ENCODE results near the gene R3HDM1.
"Not testable (repeated sequence)": the region's sequence is repeated elsewhere in the genome, so short reads cannot be mapped to it uniquely, and the experiment has no call there.

Gene R3HDM1

DNA sequence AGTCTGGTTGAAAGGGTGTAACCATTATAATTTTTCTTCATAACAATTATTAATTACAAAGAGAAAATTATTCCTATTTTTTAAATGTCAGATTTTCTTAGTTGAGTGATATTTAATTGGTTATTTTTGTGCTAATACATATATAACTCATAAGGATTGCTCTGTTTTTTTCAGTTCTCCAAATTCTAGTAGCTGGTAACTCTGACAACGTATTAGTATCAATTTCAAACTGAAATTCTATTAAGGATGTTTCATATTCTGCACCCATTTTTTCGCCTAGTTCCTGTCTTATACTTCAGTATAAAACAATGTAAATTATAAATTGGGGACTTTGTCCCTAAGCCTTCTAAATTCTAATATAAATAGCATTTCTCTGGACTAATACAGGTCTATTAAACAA lies 81.0 kb downstream of the R3HDM1 start:
- H3K36me3 ChIP-seq (ENCODE audit: control insufficient read depth, insufficient read depth, low read length) = 0 out of 2 replicates have a peak, but pooled peaks cover 6% of the 10 kb centered on the region
- H3K4me3 ChIP-seq (ENCODE audit: low read depth, low read length) = no peak overlapping the region
- no peaks in the 10 kb centered on the region for H3K4me1 ChIP-seq (ENCODE audit: control insufficient read depth, insufficient read depth, low read length)
- H3K27me3 ChIP-seq (ENCODE audit: control insufficient read depth, insufficient read depth, low read length) = no peaks in the 10 kb centered on the region
- H3K9me3 ChIP-seq (ENCODE audit: control insufficient read depth, insufficient read depth, low read length) = no peaks in the 10 kb centered on the region
- H3K9ac ChIP-seq (ENCODE audit: low read depth, low read length) = no peak overlapping the region
- H3K27ac ChIP-seq (ENCODE audit: low read depth, low read length) = no peak overlapping the region

DNA sequence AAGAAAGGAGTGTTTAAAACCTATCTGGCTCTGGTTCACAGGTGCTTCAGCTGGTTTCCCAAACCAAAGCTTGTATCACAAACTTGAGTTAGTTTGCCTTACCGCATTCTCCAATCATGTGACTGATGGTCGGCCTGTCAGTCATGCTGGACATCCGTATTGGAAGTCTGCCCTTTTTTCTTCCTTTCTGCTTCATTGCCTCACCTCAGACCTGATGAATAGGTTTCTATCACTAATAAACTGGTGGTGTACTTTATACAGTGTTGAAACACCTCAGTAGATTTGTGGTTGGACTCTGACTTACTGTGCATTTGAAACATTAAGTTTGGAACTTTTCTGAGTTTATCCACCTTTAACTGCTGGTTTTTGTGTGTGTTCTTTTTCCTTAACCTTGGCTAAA lies 84.1 kb downstream of the R3HDM1 start:
- H3K4me3 ChIP-seq (ENCODE audit: low read depth, low read length) = no peak overlapping the region
- no peaks in the 10 kb centered on the region for H3K36me3 ChIP-seq (ENCODE audit: control insufficient read depth, insufficient read depth, low read length)
- H3K27me3 ChIP-seq (ENCODE audit: control insufficient read depth, insufficient read depth, low read length) = no peaks in the 10 kb centered on the region
- no peak overlapping the region for H3K27ac ChIP-seq (ENCODE audit: low read depth, low read length)
- no peak overlapping the region for H3K9ac ChIP-seq (ENCODE audit: low read depth, low read length)
- no peaks in the 10 kb centered on the region for H3K4me1 ChIP-seq (ENCODE audit: control insufficient read depth, insufficient read depth, low read length)
- no peaks in the 10 kb centered on the region for H3K9me3 ChIP-seq (ENCODE audit: control insufficient read depth, insufficient read depth, low read length)

DNA sequence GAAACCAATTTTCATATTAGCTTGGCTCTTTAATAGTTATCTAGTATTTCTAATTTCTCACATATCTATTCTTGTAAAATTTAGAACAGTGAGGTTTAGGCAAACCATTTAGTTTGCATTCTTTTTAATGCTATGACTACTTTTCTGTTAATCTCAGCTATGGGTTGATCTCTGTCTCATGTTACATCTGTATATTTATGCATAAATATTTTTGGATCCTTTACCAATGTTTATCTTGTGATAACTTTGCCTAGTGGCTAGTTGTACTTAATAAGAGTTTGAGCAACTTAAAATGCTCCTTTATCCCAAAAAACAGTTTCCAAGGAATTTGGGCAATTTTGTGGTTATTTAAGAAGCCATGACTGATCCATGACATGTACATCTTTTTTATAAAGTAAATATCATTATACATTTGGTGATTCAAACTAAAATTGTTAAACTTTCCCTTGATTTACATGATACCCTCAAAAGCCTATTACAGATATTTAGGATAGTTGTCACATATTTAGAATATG lies 86.3 kb downstream of the R3HDM1 start:
- Histone ChIP-seq H3K36me3 (ENCODE audit: control insufficient read depth, insufficient read depth, low read length) (peaks cover 18% of the 10 kb centered on the region), H3K4me3 (ENCODE audit: low read depth, low read length) (no peak overlapping the region), H3K27me3 (ENCODE audit: control insufficient read depth, insufficient read depth, low read length) (no peaks in the 10 kb centered on the region), H3K9me3 (ENCODE audit: control insufficient read depth, insufficient read depth, low read length) (no peaks in the 10 kb centered on the region), H3K4me1 (ENCODE audit: control insufficient read depth, insufficient read depth, low read length) (no peaks in the 10 kb centered on the region), H3K27ac (ENCODE audit: low read depth, low read length) (no peak overlapping the region), H3K9ac (ENCODE audit: low read depth, low read length) (no peak overlapping the region)

DNA sequence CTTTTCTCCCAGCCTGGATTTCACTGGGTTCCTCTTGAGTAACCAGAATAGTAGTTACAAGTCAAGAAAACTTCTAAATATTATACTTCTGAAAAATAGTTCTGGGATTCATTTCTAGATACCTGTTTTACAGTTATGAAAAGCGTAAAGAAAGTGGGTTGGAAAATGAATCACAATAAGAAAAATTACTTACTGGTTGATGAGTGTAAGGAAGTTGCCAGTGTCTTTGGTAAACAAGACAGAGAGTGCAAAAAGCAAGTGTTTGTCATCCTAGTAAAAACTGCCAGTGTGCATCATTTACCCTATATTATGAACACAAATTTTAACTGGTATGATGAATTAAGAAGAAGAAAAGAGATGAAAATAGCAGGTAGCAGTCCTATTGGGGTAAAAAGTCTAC lies 88.9 kb downstream of the R3HDM1 start:
- Histone ChIP-seq H3K9ac (ENCODE audit: low read depth, low read length) (no peak overlapping the region), H3K4me3 (ENCODE audit: low read depth, low read length) (no peak overlapping the region), H3K9me3 (ENCODE audit: control insufficient read depth, insufficient read depth, low read length) (no peaks in the 10 kb centered on the region), H3K27me3 (ENCODE audit: control insufficient read depth, insufficient read depth, low read length) (no peaks in the 10 kb centered on the region), H3K36me3 (ENCODE audit: control insufficient read depth, insufficient read depth, low read length) (peaks cover 28% of the 10 kb centered on the region), H3K4me1 (ENCODE audit: control insufficient read depth, insufficient read depth, low read length) (no peaks in the 10 kb centered on the region), H3K27ac (ENCODE audit: low read depth, low read length) (no peak overlapping the region)

DNA sequence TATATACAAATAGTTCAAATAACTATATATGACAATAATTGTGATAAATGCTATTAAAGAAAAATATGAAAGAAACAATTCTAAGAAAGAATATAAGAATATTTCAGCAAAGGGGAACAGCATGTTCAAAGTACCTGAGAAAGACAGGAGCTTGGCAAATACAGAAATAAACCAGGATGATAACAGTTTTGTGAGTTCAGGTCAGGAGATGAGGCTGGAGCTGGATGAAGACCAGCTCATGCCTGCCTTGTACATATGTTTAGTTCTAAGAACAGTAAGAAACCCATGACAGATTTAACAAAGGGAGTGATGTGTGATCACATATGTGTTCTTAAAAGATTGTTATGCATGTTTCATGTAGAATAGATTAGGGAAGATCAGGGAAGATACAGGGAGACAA lies 98.2 kb downstream of the R3HDM1 start:
- peaks cover 23% of the 10 kb centered on the region for H3K36me3 ChIP-seq (ENCODE audit: control insufficient read depth, insufficient read depth, low read length)
- no peak overlapping the region for H3K4me3 ChIP-seq (ENCODE audit: low read depth, low read length)
- no peak overlapping the region for H3K27ac ChIP-seq (ENCODE audit: low read depth, low read length)
- H3K27me3 ChIP-seq (ENCODE audit: control insufficient read depth, insufficient read depth, low read length) = no peaks in the 10 kb centered on the region
- H3K9ac ChIP-seq (ENCODE audit: low read depth, low read length) = no peak overlapping the region
- H3K4me1 ChIP-seq (ENCODE audit: control insufficient read depth, insufficient read depth, low read length) = no peaks in the 10 kb centered on the region
- no peaks in the 10 kb centered on the region for H3K9me3 ChIP-seq (ENCODE audit: control insufficient read depth, insufficient read depth, low read length)

DNA sequence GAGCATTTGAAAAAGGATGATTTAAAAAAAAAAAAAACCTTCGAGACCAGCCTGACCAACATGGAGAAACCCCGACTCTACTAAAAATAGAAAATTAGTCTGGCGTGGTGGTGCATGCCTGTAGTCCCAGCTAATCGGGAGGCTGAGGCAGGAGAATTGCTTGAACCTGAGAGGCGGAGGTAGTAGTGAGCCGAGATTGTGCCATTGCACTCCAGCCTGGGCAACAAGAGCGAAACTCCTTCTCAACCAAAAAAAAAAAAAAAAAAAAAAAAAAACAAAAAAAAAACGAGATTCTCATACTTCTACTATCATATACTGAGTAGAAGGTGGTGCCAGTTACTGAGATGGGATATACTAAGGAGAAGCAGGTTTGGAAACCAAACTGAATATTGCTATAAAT lies 98.8 kb downstream of the R3HDM1 start:
- H3K36me3 ChIP-seq (ENCODE audit: control insufficient read depth, insufficient read depth, low read length) = peaks cover 25% of the 10 kb centered on the region
- H3K4me3 ChIP-seq (ENCODE audit: low read depth, low read length); H3K4me1 ChIP-seq (ENCODE audit: control insufficient read depth, insufficient read depth, low read length); H3K9me3 ChIP-seq (ENCODE audit: control insufficient read depth, insufficient read depth, low read length); H3K9ac ChIP-seq (ENCODE audit: low read depth, low read length); H3K27me3 ChIP-seq (ENCODE audit: control insufficient read depth, insufficient read depth, low read length); H3K27ac ChIP-seq (ENCODE audit: low read depth, low read length): not testable (repeated sequence)

DNA sequence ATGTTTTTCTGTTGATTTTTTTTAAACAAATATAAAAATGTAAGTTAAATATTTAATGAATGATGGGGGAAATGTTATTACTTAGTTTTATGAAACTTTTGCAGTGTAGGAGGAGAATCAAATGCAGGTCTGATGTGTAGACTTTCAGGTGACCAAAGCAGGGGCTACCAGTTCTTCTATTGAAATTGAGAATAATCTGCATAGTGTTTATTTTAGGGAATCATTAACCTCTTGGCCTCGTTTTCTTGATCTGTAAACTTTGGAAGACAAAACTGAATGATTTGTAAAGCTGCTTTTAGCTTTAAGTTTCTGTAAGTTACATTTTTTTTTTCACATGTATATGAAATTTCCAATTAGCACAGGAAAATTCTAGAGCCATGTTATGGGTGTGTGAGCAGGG lies 99.2 kb downstream of the R3HDM1 start:
- Histone ChIP-seq H3K9me3 (ENCODE audit: control insufficient read depth, insufficient read depth, low read length) (no peaks in the 10 kb centered on the region), H3K36me3 (ENCODE audit: control insufficient read depth, insufficient read depth, low read length) (peaks cover 30% of the 10 kb centered on the region), H3K4me1 (ENCODE audit: control insufficient read depth, insufficient read depth, low read length) (no peaks in the 10 kb centered on the region), H3K27me3 (ENCODE audit: control insufficient read depth, insufficient read depth, low read length) (no peaks in the 10 kb centered on the region), H3K4me3 (ENCODE audit: low read depth, low read length) (no peak overlapping the region), H3K27ac (ENCODE audit: low read depth, low read length) (no peak overlapping the region), H3K9ac (ENCODE audit: low read depth, low read length) (no peak overlapping the region)

DNA sequence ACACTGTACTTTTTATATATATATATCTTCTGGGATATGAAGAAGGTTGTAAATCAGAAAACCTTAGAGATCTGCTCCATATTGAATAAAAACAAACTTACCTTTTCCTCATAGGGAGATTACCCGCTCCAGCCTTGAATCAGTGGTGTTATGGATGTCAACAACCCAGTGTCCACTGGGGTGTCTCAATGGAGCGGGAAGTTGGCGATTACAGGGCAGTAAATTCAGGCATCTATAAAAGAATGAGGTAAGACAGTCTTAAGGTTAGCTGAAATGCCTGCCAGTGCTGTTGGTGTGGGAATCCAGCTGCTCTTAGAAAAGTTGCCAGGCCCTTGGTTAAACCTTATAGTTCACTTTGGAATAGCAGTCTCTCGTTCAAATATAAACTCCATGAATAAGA lies 102.3 kb downstream of the R3HDM1 start:
- H3K27ac ChIP-seq (ENCODE audit: low read depth, low read length) = no peak overlapping the region
- H3K36me3 ChIP-seq (ENCODE audit: control insufficient read depth, insufficient read depth, low read length) = peaks cover 61% of the 10 kb centered on the region
- H3K4me1 ChIP-seq (ENCODE audit: control insufficient read depth, insufficient read depth, low read length) = no peaks in the 10 kb centered on the region
- H3K4me3 ChIP-seq (ENCODE audit: low read depth, low read length) = no peak overlapping the region
- H3K9me3 ChIP-seq (ENCODE audit: control insufficient read depth, insufficient read depth, low read length) = no peaks in the 10 kb centered on the region
- no peaks in the 10 kb centered on the region for H3K27me3 ChIP-seq (ENCODE audit: control insufficient read depth, insufficient read depth, low read length)
- H3K9ac ChIP-seq (ENCODE audit: low read depth, low read length) = no peak overlapping the region

DNA sequence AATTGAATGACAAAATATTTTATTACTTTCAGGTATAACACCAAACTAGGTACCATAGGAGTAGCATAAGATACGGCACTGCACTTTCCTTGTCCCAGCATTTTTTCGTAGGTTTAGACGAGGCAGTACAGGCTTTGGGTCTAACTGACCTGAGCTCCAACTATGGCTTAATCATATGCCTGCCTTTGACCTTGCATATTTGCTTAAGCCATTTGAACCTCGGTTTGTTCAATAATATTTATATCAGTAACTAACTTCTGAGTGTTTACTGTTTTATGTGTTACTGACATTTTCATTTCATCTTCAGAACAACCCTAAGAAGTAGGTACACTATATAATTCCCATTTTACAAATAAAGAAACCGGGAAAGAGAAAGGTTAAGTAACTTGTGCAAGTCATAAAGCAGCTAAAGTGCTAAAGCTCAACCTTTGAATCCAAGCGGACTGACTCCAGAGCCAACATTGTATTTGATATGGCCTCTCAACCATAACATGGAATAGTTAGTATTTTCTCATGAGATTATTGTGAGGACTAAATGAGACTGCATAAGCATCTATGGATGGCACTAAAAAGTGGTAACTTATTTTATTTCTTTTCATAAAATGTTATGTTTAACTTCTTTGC lies 104.0 kb downstream of the R3HDM1 start:
- H3K9ac ChIP-seq (ENCODE audit: low read depth, low read length) = no peak overlapping the region
- no peak overlapping the region for H3K27ac ChIP-seq (ENCODE audit: low read depth, low read length)
- H3K9me3 ChIP-seq (ENCODE audit: control insufficient read depth, insufficient read depth, low read length) = no peaks in the 10 kb centered on the region
- H3K4me1 ChIP-seq (ENCODE audit: control insufficient read depth, insufficient read depth, low read length) = no peaks in the 10 kb centered on the region
- H3K4me3 ChIP-seq (ENCODE audit: low read depth, low read length) = no peak overlapping the region
- H3K36me3 ChIP-seq (ENCODE audit: control insufficient read depth, insufficient read depth, low read length) = peaks cover 77% of the 10 kb centered on the region
- no peaks in the 10 kb centered on the region for H3K27me3 ChIP-seq (ENCODE audit: control insufficient read depth, insufficient read depth, low read length)

DNA sequence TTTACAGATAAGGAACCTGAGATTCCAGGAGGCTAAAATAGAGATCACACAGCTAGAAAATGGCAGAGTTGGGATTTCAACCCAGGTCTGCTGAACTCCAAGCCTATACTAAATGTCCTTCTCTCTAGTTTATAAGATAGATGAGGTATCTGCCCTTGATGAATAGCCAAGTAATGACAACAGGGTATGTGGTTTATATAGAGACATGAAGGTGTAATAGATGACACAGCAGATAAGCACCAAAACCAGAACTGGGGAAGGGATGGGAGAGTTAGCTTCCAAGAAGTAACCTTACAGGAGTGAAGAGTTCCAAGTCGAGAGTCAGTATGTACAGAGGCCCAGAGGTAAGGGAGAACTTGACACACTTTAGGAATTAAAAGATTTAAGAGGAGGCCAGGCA lies 105.7 kb downstream of the R3HDM1 start:
- Histone ChIP-seq H3K27me3 (ENCODE audit: control insufficient read depth, insufficient read depth, low read length) (no peaks in the 10 kb centered on the region), H3K9me3 (ENCODE audit: control insufficient read depth, insufficient read depth, low read length) (no peaks in the 10 kb centered on the region), H3K27ac (ENCODE audit: low read depth, low read length) (no peak overlapping the region), H3K4me3 (ENCODE audit: low read depth, low read length) (no peak overlapping the region), H3K4me1 (ENCODE audit: control insufficient read depth, insufficient read depth, low read length) (no peaks in the 10 kb centered on the region), H3K9ac (ENCODE audit: low read depth, low read length) (no peak overlapping the region), H3K36me3 (ENCODE audit: control insufficient read depth, insufficient read depth, low read length) (peaks cover 85% of the 10 kb centered on the region)

DNA sequence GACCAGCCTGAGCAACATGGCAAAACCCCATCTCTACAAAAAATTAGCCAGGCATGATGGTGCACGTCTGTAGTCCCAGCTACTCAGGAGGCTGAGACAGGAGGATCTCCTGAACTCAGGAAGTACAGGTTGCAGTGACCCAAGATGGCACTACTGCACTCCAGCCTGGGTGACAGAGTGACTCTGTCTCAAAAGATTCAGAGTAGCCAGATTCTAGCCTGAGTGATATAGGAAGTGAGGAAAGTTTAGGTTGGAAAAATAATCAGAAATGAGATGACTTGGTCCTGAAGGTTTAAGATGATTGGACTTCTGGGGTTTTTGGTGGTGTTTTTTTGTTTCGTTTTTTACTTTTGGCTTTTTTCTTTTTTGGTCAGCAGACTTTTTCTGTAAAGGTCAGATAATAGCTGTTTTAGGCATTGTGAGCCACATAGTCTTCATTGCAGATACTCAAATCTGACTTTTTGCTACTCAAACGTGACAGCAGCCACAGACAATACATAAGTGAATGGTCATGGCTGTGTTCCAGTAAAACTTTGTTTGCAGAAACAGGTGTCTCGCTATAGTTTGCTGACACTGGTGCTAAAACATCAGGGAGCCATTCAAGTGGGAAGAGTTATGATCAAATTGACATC lies 106.3 kb downstream of the R3HDM1 start:
- Histone ChIP-seq H3K36me3 (ENCODE audit: control insufficient read depth, insufficient read depth, low read length) (peaks cover 86% of the 10 kb centered on the region), H3K4me3 (ENCODE audit: low read depth, low read length) (no peak overlapping the region), H3K9ac (ENCODE audit: low read depth, low read length) (no peak overlapping the region), H3K27me3 (ENCODE audit: control insufficient read depth, insufficient read depth, low read length) (no peaks in the 10 kb centered on the region), H3K27ac (ENCODE audit: low read depth, low read length) (no peak overlapping the region), H3K9me3 (ENCODE audit: control insufficient read depth, insufficient read depth, low read length) (no peaks in the 10 kb centered on the region), H3K4me1 (ENCODE audit: control insufficient read depth, insufficient read depth, low read length) (no peaks in the 10 kb centered on the region)
